GM20000 (cell line): ENCODE results near the gene PRPF4.
"Not testable (repeated sequence)": the region's sequence is repeated elsewhere in the genome, so short reads cannot be mapped to it uniquely, and the experiment has no call there.

Source experiments
- DNase-seq: peaks from one replicate; pipeline ENCODE4 v3.0.0; 2012; ENCODE audit warnings: low spot score
- TF ChIP-seq, protein P1 (sequence below): IDR thresholded peaks from 2 replicates; pipeline ENCODE4 v1.5.1; 2012; ENCODE audit warnings: mild to moderate bottlenecking, control low read depth; ENCODE audit errors: extremely low read depth, missing control alignments

PRPF4 gene

DNA sequence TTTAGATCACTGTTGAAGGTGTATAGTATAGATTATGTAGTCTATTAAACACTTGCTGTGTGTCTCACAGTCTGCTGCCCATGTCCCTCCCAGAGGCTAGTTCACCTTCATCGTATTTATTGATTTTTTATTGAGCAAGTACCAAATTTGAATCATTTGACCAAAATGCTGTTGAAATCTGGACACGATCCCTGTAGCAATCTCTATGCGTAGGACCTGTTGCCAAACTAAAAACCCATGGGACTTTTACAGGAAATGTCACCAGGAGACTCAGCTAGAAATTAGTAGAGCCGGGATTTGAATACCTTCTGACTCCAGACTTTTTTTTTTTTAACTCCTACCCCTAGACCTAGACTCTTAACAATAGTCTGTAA is 36.6 kb upstream of the PRPF4 start:
- no peak for DNase-seq

DNA sequence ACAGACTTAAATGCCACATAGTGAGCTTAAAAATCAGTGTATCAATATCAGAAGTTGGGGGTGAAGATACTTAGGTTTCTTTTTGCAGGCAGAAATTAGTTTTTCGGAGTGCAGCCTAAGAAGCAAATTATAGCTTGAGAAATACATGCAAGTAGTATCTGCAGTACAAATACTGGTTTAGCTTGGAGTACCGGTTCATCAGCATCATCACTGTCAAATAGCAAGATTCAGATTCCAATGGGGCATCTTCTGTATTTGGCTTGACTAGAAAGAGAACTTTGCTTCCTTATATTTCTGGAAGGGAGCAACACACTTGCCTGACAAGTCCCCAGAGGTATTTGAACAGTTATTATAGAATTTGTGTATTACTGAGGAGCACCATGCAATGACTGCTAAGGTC is 34.3 kb upstream of the PRPF4 start:
- no peak for DNase-seq
- TF ChIP-seq, protein P1, sequence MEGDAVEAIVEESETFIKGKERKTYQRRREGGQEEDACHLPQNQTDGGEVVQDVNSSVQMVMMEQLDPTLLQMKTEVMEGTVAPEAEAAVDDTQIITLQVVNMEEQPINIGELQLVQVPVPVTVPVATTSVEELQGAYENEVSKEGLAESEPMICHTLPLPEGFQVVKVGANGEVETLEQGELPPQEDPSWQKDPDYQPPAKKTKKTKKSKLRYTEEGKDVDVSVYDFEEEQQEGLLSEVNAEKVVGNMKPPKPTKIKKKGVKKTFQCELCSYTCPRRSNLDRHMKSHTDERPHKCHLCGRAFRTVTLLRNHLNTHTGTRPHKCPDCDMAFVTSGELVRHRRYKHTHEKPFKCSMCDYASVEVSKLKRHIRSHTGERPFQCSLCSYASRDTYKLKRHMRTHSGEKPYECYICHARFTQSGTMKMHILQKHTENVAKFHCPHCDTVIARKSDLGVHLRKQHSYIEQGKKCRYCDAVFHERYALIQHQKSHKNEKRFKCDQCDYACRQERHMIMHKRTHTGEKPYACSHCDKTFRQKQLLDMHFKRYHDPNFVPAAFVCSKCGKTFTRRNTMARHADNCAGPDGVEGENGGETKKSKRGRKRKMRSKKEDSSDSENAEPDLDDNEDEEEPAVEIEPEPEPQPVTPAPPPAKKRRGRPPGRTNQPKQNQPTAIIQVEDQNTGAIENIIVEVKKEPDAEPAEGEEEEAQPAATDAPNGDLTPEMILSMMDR: no peak

More for the DNA sequence above, 36.6 kb upstream of the PRPF4 start:
- TF ChIP-seq, protein P1: no peak

DNA sequence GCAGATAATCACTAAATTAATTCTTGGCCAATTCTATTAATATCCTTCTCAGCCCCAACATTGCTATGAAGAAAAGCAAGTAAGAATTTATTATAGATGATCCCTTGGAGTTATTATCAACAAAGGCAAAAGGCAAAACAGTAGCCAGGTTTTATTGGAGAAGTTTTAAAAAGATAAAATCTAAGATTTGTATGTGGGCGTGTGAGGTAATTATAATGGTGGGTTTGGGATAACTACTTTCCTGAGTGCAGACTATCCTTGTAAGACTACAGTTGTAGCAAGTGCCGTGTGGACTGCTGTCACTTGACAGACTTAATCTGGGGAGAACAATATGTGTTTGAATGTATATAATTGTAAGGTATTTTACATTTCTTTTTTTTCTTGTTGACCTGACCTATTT is 30.9 kb upstream of the PRPF4 start:
- DNase-seq: no peak
- TF ChIP-seq, protein P1: no peak

DNA sequence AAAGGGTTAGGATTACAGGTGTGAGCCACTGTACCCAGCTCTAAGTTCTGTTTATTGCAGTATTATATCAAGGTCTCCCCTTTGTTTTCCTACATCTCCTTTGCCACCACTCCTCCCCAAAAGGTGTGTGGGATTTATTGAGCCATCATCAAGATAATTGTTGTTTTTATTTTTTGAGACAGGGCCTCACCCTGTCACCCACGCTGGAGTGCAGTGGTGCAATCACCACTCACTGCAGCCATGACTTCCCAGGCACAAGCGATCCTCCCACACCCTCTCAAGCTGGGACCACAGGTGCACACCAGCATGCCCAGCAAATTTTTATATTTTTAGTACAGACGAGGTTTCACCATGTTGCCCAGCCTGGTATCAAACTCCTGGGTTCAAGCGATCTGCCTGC is 29.6 kb upstream of the PRPF4 start:
- no peak for DNase-seq
- TF ChIP-seq, protein P1: no peak

DNA sequence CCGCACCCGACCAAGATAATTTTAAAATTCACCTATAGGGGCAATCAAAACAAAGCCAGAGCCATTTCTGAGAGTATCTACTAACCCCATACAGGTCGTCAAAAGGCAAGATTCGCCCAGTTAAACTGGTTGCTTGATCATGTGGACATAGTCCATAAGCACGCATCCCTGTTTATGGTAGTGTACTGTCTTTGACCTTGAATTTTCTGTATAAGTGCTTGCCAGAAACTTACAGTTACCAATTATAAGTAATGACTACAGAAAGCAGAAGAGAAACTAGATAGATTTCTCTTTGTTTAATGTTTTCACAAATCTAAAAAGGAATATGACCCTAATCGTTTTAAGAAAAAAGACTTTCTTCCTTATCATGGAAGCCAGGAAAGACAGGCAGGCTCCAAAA is 28.5 kb upstream of the PRPF4 start:
- no peak for DNase-seq
- TF ChIP-seq, protein P1: no peak

DNA sequence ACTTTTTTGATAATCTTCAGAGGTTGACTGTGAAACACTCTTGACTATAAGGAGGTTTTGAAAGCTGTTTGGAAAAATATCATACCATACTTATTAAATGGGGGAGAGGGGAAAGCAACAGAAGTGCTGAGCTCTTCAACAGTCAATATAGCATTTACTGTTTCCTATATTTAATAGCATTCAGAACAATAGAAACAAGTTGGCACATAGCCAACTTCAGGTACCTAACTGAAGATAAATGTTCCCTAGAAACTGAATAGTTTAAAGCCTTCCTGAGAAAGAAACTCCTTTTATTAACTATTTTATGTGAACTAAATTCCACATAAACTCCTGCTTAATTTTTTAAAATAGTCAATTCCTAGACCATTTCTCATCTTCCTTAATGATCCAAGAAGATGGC is 27.8 kb upstream of the PRPF4 start:
- TF ChIP-seq, protein P1: no peak
- no peak for DNase-seq

DNA sequence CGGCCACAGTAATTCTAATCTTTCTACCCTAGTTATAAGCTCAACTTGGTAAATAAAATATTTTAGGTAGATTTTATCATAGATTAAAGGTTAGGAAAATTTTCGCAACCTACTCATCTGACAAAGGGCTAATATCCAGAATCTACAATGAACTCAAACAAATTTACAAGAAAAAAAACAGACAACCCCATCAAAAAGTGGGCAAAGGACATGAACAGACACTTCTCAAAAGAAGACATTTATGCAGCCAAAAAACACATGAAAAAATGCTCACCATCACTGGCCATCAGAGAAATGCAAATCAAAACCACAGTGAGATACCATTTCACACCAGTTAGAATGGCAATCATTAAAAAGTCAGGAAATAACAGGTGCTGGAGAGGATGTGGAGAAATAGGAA is 25.8 kb upstream of the PRPF4 start:
- not testable (repeated sequence) for DNase-seq

DNA sequence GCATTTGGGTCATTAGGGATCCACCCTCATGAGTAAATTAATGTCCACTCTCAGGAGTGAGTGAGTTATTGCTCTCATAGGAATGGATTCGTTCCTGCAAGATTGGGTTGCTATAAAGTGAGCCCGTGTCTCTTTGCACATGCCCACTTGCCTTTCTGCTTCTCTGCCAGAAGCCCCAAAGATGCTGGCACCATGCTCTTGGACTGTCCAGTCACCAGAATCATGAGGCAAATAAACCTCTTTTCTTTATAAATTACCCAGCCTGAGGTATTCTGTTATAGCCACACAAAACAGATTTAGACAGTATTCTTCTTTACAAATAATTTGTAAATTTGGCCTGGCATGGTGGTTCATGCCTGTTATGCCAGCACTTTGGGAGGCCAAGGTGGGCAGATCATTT is 24.7 kb upstream of the PRPF4 start:
- no peak for DNase-seq
- TF ChIP-seq, protein P1: no peak
